HepG2 (cell line): Measurements from ENCODE around the gene UTS2R. TPM values are rescaled to one million over a fixed set of nuclear protein-coding genes. Genes with fewer than 3 reads are reported as not detected.

Source experiments
- ELF4 ChIP-seq: sonication (generic); formaldehyde crosslinking; IDR thresholded peaks from 2 replicates; pipeline ENCODE4 v1.5.0; 2020; ENCODE audit warnings: missing genetic modification reagents, mild to moderate bottlenecking, moderate library complexity, borderline replicate concordance
- PITX1 ChIP-seq: sonication (generic); formaldehyde crosslinking; IDR thresholded peaks from 2 replicates; pipeline ENCODE4 v1.5.1; 2020; ENCODE audit warnings: mild to moderate bottlenecking, missing genetic modification reagents
- RBM39 ChIP-seq: fragments of 200-400 bp; formaldehyde crosslinking; IDR thresholded peaks from one replicate; pipeline ENCODE4 v1.6.1; 2018; ENCODE audit warnings: antibody characterized with exemption, mild to moderate bottlenecking, low read depth, low read length; ENCODE audit not compliant: poor library complexity, severe bottlenecking
- TBP ChIP-seq: sonication (generic); formaldehyde crosslinking; IDR thresholded peaks from 2 replicates; pipeline ENCODE4 v1.5.0; 2020; ENCODE audit warnings: missing genetic modification reagents
- ZNF30 ChIP-seq: sonication (generic); formaldehyde crosslinking; IDR thresholded peaks from 2 replicates; pipeline ENCODE4 v1.5.0; 2020; ENCODE audit warnings: mild to moderate bottlenecking, missing genetic modification reagents
- ZNF563 ChIP-seq: sonication (generic); formaldehyde crosslinking; IDR thresholded peaks from 2 replicates; pipeline ENCODE4 v1.8.0; 2022; ENCODE audit warnings: mild to moderate bottlenecking, moderate library complexity, missing genetic modification reagents
- polyA plus RNA-seq, 8 experiments: library from polyadenylated mRNA; depleted of rRNA in 3 of 8; stranded (reverse) in 7 of 8; unstranded in 1 of 8; fragments of >200 nt; fragmentation: Illumina TruSeq in 4 of 8; extraction: Trizol in 4 of 8; gene quantifications; 2 replicates each; pipeline versions ENCODE4 v1.2.1 to v1.2.3, GENCODE V29; 2011 to 2016; ENCODE audit warnings: low read depth in 4 of 8, missing spikeins in 1 of 8, mixed read lengths in 1 of 8; ENCODE audit not compliant: insufficient read depth in 1 of 8
- total RNA-seq, 5 experiments: library from RNA; depleted of rRNA; stranded (reverse); fragments of >200 nt; fragmentation: Illumina TruSeq; extraction: Trizol; gene quantifications; 2 replicates each; pipeline ENCODE4 v1.2.3, GENCODE V29; 2016; ENCODE audit warnings: low read depth in 1 of 5
- TF ChIP-seq, protein P1 (sequence below): IDR thresholded peaks from 2 replicates; pipeline ENCODE4 v1.6.1; 2016; ENCODE audit warnings: missing biosample characterization, missing genetic modification reagents, low read depth
- TF ChIP-seq, protein P2 (sequence below): sonication (generic); formaldehyde crosslinking; IDR thresholded peaks from 2 replicates; pipeline ENCODE4 v1.9.0; 2021; ENCODE audit warnings: missing genetic modification reagents, borderline replicate concordance
- TF ChIP-seq, protein P3 (sequence below): sonication (generic); formaldehyde crosslinking; IDR thresholded peaks from 2 replicates; pipeline ENCODE4 v1.5.0; 2020; ENCODE audit warnings: mild to moderate bottlenecking, missing genetic modification reagents, borderline replicate concordance
- TF ChIP-seq, protein P4 (sequence below): sonication (generic); formaldehyde crosslinking; IDR thresholded peaks from 2 replicates; pipeline ENCODE4 v1.4.0; 2020; ENCODE audit warnings: missing genetic modification reagents, borderline replicate concordance
- TF ChIP-seq, protein P5 (sequence below): sonication (generic); formaldehyde crosslinking; IDR thresholded peaks from 2 replicates; pipeline ENCODE4 v1.8.1; 2023; ENCODE audit warnings: mild to moderate bottlenecking, moderate library complexity, missing genetic modification reagents

The UTS2R gene
- total and polyA plus RNA-seq, 2 of the 13 experiments (the other 11 are each of a cell fraction or from before 2014, with no cell fraction given), result 0.13 to 0.15 TPM

DNA sequence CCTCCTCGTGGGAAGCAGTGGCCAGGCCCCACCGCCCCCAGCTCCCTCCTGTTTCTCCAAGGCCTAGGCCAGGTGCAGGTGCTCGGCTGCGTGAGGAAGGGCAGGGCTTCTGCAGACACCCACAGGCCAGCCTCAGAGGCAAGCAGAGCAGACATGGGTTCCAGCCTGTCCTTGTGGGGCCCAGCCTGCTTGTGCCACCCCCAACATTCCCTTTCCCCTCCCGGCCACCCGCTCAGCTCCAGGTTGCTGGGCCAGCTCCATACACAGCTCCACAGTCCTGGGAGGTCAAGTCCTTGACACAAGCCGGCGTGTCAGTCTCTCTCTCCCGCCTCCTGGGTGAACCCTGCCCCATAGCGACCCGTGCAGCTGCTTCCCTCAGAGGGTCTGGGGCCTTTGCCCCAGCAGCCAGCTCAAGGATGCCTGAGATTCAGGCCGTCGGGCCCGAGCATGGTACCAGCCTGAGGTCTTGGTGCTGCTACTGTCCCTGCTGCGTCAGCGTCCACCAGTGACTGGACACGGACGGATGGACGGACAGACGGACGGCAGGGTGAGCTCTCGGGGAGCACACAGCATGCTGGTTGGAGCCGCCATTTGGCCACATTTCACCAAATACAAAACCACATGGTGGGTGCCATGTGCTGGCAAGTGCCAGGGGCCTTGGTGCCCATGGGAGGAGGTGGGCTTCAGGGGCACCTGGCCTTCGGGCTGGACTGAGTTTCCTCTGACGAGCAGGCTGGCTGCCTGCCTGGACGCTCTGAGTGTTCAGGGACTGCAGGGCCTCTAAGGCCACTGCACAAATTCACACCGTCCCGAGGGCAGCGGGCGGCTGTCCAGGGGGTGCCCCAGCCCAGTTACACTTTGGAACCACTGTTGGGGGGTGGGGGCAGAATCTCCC lies 46.0 kb upstream of the UTS2R start (continued):
- TF ChIP-seq, protein P1, sequence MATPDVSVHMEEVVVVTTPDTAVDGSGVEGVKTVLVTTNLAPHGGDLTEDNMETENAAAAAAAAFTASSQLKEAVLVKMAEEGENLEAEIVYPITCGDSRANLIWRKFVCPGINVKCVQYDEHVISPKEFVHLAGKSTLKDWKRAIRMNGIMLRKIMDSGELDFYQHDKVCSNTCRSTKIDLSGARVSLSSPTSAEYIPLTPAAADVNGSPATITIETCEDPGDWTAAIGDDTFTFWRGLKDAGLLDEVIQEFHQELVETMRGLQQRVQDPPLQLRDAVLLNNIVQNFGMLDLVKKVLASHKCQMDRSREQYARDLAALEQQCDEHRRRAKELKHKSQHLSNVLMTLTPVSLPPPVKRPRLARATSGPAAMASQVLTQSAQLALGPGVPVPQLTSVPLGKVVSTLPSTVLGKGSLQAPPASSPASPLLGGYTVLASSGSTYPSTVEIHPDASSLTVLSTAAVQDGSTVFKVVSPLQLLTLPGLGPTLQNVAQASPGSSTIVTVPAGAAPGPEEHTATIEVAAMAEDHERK (CRISPR knock-in tag), result no peak
- TF ChIP-seq, protein P2, sequence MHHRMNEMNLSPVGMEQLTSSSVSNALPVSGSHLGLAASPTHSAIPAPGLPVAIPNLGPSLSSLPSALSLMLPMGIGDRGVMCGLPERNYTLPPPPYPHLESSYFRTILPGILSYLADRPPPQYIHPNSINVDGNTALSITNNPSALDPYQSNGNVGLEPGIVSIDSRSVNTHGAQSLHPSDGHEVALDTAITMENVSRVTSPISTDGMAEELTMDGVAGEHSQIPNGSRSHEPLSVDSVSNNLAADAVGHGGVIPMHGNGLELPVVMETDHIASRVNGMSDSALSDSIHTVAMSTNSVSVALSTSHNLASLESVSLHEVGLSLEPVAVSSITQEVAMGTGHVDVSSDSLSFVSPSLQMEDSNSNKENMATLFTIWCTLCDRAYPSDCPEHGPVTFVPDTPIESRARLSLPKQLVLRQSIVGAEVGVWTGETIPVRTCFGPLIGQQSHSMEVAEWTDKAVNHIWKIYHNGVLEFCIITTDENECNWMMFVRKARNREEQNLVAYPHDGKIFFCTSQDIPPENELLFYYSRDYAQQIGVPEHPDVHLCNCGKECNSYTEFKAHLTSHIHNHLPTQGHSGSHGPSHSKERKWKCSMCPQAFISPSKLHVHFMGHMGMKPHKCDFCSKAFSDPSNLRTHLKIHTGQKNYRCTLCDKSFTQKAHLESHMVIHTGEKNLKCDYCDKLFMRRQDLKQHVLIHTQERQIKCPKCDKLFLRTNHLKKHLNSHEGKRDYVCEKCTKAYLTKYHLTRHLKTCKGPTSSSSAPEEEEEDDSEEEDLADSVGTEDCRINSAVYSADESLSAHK (CRISPR knock-in tag), result no peak
- TF ChIP-seq RBM39 (no peak), TBP (CRISPR knock-in tag) (no peak), ZNF563 (CRISPR knock-in tag) (no peak; the same call in 1 of the 2 replicates), PITX1 (CRISPR knock-in tag) (peak; percentile 91), ELF4 (CRISPR knock-in tag) (no peak), ZNF30 (0 out of 2 replicates have a peak, but pooled peaks have one; percentile 49)
- TF ChIP-seq, protein P3, sequence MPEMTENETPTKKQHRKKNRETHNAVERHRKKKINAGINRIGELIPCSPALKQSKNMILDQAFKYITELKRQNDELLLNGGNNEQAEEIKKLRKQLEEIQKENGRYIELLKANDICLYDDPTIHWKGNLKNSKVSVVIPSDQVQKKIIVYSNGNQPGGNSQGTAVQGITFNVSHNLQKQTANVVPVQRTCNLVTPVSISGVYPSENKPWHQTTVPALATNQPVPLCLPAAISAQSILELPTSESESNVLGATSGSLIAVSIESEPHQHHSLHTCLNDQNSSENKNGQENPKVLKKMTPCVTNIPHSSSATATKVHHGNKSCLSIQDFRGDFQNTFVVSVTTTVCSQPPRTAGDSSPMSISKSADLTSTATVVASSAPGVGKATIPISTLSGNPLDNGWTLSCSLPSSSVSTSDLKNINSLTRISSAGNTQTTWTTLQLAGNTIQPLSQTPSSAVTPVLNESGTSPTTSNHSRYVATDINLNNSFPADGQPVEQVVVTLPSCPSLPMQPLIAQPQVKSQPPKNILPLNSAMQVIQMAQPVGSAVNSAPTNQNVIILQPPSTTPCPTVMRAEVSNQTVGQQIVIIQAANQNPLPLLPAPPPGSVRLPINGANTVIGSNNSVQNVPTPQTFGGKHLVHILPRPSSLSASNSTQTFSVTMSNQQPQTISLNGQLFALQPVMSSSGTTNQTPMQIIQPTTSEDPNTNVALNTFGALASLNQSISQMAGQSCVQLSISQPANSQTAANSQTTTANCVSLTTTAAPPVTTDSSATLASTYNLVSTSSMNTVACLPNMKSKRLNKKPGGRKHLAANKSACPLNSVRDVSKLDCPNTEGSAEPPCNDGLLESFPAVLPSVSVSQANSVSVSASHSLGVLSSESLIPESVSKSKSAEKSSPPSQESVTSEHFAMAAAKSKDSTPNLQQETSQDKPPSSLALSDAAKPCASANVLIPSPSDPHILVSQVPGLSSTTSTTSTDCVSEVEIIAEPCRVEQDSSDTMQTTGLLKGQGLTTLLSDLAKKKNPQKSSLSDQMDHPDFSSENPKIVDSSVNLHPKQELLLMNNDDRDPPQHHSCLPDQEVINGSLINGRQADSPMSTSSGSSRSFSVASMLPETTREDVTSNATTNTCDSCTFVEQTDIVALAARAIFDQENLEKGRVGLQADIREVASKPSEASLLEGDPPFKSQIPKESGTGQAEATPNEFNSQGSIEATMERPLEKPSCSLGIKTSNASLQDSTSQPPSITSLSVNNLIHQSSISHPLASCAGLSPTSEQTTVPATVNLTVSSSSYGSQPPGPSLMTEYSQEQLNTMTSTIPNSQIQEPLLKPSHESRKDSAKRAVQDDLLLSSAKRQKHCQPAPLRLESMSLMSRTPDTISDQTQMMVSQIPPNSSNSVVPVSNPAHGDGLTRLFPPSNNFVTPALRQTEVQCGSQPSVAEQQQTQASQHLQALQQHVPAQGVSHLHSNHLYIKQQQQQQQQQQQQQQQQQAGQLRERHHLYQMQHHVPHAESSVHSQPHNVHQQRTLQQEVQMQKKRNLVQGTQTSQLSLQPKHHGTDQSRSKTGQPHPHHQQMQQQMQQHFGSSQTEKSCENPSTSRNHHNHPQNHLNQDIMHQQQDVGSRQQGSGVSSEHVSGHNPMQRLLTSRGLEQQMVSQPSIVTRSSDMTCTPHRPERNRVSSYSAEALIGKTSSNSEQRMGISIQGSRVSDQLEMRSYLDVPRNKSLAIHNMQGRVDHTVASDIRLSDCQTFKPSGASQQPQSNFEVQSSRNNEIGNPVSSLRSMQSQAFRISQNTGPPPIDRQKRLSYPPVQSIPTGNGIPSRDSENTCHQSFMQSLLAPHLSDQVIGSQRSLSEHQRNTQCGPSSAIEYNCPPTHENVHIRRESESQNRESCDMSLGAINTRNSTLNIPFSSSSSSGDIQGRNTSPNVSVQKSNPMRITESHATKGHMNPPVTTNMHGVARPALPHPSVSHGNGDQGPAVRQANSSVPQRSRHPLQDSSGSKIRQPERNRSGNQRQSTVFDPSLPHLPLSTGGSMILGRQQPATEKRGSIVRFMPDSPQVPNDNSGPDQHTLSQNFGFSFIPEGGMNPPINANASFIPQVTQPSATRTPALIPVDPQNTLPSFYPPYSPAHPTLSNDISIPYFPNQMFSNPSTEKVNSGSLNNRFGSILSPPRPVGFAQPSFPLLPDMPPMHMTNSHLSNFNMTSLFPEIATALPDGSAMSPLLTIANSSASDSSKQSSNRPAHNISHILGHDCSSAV (CRISPR knock-in tag), result no peak
- TF ChIP-seq, protein P4, sequence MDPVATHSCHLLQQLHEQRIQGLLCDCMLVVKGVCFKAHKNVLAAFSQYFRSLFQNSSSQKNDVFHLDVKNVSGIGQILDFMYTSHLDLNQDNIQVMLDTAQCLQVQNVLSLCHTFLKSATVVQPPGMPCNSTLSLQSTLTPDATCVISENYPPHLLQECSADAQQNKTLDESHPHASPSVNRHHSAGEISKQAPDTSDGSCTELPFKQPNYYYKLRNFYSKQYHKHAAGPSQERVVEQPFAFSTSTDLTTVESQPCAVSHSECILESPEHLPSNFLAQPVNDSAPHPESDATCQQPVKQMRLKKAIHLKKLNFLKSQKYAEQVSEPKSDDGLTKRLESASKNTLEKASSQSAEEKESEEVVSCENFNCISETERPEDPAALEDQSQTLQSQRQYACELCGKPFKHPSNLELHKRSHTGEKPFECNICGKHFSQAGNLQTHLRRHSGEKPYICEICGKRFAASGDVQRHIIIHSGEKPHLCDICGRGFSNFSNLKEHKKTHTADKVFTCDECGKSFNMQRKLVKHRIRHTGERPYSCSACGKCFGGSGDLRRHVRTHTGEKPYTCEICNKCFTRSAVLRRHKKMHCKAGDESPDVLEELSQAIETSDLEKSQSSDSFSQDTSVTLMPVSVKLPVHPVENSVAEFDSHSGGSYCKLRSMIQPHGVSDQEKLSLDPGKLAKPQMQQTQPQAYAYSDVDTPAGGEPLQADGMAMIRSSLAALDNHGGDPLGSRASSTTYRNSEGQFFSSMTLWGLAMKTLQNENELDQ (CRISPR knock-in tag), result no peak
- TF ChIP-seq, protein P5, sequence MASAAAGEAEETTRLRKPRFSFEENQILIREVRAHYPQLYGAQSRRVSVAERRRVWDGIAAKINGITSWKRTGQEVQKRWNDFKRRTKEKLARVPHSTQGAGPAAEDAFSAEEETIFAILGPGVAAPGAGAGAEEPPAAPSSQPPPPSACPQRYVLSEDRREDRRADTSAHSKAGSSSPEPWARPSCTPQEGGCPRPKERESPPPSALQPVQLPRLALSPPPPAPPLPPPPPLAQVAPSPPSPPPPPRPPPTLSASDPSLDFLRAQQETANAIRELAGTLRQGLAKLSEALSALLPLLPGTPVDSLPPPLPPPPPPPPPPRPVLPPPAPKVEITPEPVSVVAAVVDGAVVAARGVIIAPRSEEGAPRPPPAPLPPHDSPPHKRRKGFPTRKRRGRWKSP (CRISPR knock-in tag), result no peak
